Heart left ventricle (tissue), 16 donors: ENCODE measurements around the gene VCL. TPM values are rescaled to one million over a fixed set of nuclear protein-coding genes. Genes with fewer than 3 reads are reported as not detected.
A peak's percentile ranks its signal among the peaks of the same experiment; 100 is the strongest.
"Not testable (repeated sequence)": the region's sequence is repeated elsewhere in the genome, so short reads cannot be mapped to it uniquely, and the experiment has no call there.

ENCODE experiments used
- ATAC-seq, 4 donors: fragments of 200-7000 bp; cut with Tn5 transposase; one replicate each; pipeline ENCODE4 v1.9.1; 2020 to 2022; ENCODE audit warnings: moderate library complexity in 4 of 4, mild to moderate bottlenecking in 3 of 4, moderate number of reproducible peaks in 1 of 4
- DNase-seq, 5 donors: peaks; one replicate each; pipeline ENCODE4 v3.0.0-alpha.2; 2020
- H3K27ac ChIP-seq, 12 donors: fragments of 200-600 bp; sonication (generic) in 4 of 12; one replicate each; pipeline versions ENCODE4 v1.5.0 to v1.8.0; 2016 to 2022; ENCODE audit warnings: mild to moderate bottlenecking in 2 of 12
- H3K27me3 ChIP-seq, 9 donors: fragments of 200-600 bp; sonication (generic) in 2 of 9; one replicate each; pipeline versions ENCODE4 v1.5.1 to v1.8.0; 2016 to 2022; ENCODE audit warnings: mild to moderate bottlenecking in 3 of 9
- H3K36me3 ChIP-seq, 9 donors: fragments of 200-600 bp; sonication (generic) in 2 of 9; one replicate each; pipeline versions ENCODE4 v1.5.0 to v1.8.0; 2018 to 2022; ENCODE audit warnings: mild to moderate bottlenecking in 2 of 9
- H3K4me1 ChIP-seq, 12 donors: fragments of 200-600 bp; sonication (generic) in 4 of 12; one replicate each; pipeline versions ENCODE4 v1.5.0 to v1.8.0; 2016 to 2022; ENCODE audit warnings: mild to moderate bottlenecking in 3 of 12
- H3K4me3 ChIP-seq, 12 donors: fragments of 200-600 bp; sonication (generic) in 4 of 12; one replicate each; pipeline versions ENCODE4 v1.5.0 to v1.8.0; 2017 to 2022; ENCODE audit warnings: mild to moderate bottlenecking in 9 of 12, moderate library complexity in 4 of 12
- H3K9me3 ChIP-seq, 12 donors: fragments of 200-600 bp; sonication (generic) in 4 of 12; one replicate each; pipeline versions ENCODE4 v1.5.0 to v1.8.0; 2016 to 2022; ENCODE audit warnings: mild to moderate bottlenecking in 1 of 12
- CTCF ChIP-seq, 12 donors: fragments of 200-600 bp; sonication (generic) in 4 of 12; IDR thresholded peaks; one replicate each; pipeline versions ENCODE4 v1.5.0 to v1.8.0; 2018 to 2022; ENCODE audit warnings: antibody characterized with exemption in 12 of 12, mild to moderate bottlenecking in 5 of 12
- POLR2A ChIP-seq, 2 donors: fragments of 450-650 bp; IDR thresholded peaks; one replicate each; pipeline ENCODE4 v1.6.1; 2017; ENCODE audit warnings: antibody characterized with exemption in 2 of 2, mild to moderate bottlenecking in 2 of 2, moderate library complexity in 2 of 2
- WGBS, 4 donors: extraction: QIAGEN DNeasy Blood & Tissue Kit in 2 of 4; methylation state at CpG; one replicate each; pipeline versions ENCODE4 v1.1.5 to v1.1.7; 2013 to 2018; 5-methylcytosine and 5-hydroxymethylcytosine counted together
- intact Hi-C, 10 donors: fragments of 100-400 bp; cut with DNase I; formaldehyde crosslinking; loops; one replicate each; pipeline versions ENCODE4 v1.11.1 to v1.14.2; 2022
- polyA plus RNA-seq, 2 donors: library from polyadenylated mRNA; stranded (reverse); fragments of 200-250 nt; gene quantifications; one replicate each; pipeline ENCODE4 v1.2.3, GENCODE V29; 2013
- total RNA-seq, 9 donors: library from RNA; depleted of rRNA in 2 of 9; stranded (reverse); fragments of >200 nt in 2 of 9; fragmentation: NEBNext Ultra II Directional in 3 of 9; extraction: Animal tissue kit (Norgen Biotek cat#: 25700) in 3 of 9; gene quantifications; one replicate each; pipeline versions ENCODE4 v1.1.0 to v1.2.4, GENCODE V29; 2016 to 2023
- donor health status: ischemic (EF 13 %, LVEDD 7.1; RV severe dilation, severe dysfunction).
- donor health status: healthy with polysubstance abuse.
- donor health status: DM: no; HTN: yes; CAD: no.
- donor health status: DM: no; HTN: no; CAD: no.
- donor health status: ischemic (EF 25% LVEDD 6.9; RV normal size, moderate dysfunction).
- donor health status: ischemic (EF 25% LVEDD 5.7; RV mildly dilated, moderate dysfunction).
- donor health status: healthy.
- donor health status: DM: yes; HTN: yes; CAD: no.
- donor health status: ischemic (EF 35%, LVEDD 5.7; RV mildly dilated, moderate dysfunction).
- donor health status: nonischemic (EF 11% LVEDD 7.7; RV severe dilation, severe dysfunction).
- donor health status: DM: yes; HTN: yes; CAD: no.
- donor health status: PGD.
- donor health status: ischemic (EF 29% LVEDD 5.4; RV normal size, mild dysfunction).
- donor health status: nonischemic (EF 23%, LVEDD 6.1; RV moderate dilation, normal function).

The VCL gene
- total and polyA plus RNA-seq, 11 donors: 84.5 to 543 (median 273) TPM

- no peak for TF ChIP-seq CTCF (IDR thresholded peaks at IDR 0.05)
- no peak for TF ChIP-seq POLR2A (IDR thresholded peaks at IDR 0.05)
- Histone ChIP-seq H3K27ac (no peak overlapping the region), H3K9me3 (no peaks in the 10 kb centered on the region), H3K4me3 (no peak overlapping the region), H3K27me3 (no peaks in the 10 kb centered on the region), H3K36me3 (peaks cover 0 to 72% (median 53%) of the 10 kb centered on the region in 9 donors), H3K4me1 (peaks cover 0 to 11% (median 0%) of the 10 kb centered on the region in 12 donors)
- no peak for ATAC-seq
- intact Hi-C loops: no loop called here
- no peak for DNase-seq
- 64 to 70% (median 68%) methylated on average over 5 of the region's 5 CpGs for WGBS, 4 donors
Measured at GRCh38 chr10:74137992-74138391, 140.1 kb downstream of the VCL start.

- Histone ChIP-seq H3K36me3 (peaks cover 0 to 66% (median 47%) of the 10 kb centered on the region in 9 donors), H3K4me1 (peaks cover 0 to 11% (median 0%) of the 10 kb centered on the region in 12 donors)
- H3K9me3 ChIP-seq, H3K4me3 ChIP-seq, H3K27ac ChIP-seq, DNase-seq, H3K27me3 ChIP-seq, ATAC-seq, intact Hi-C loops: not testable (repeated sequence)
- WGBS, 4 donors: 90 to 97% (median 96%) methylated on average over 5 of the region's 5 CpGs
Measured at GRCh38 chr10:74138596-74138995, 140.7 kb downstream of the VCL start.

GRCh38 chr10:74139981-74140380 is 142.1 kb downstream of the VCL start:
- intact Hi-C loops: no loop called here

GRCh38 chr10:74140553-74140952 is 142.6 kb downstream of the VCL start:
- Histone ChIP-seq H3K27me3 (no peaks in the 10 kb centered on the region), H3K9me3 (no peaks in the 10 kb centered on the region), H3K4me1 (peaks cover 0 to 18% (median 8%) of the 10 kb centered on the region in 12 donors), H3K36me3 (peaks cover 0 to 46% (median 34%) of the 10 kb centered on the region in 9 donors), H3K4me3 (no peak overlapping the region), H3K27ac (no peak overlapping the region)
- WGBS, 4 donors: 78 to 89% (median 79%) methylated on average over 2 of the region's 2 CpGs
- intact Hi-C loops: no loop called here
- ATAC-seq (no peak), DNase-seq (no peak)
- TF ChIP-seq CTCF (IDR thresholded peaks at IDR 0.05): no peak
- TF ChIP-seq POLR2A (IDR thresholded peaks at IDR 0.05): no peak

More at GRCh38 chr10:74139981-74140380, 142.1 kb downstream of the VCL start:
- no peak overlapping the region for H3K27ac ChIP-seq
- H3K4me3 ChIP-seq: no peak overlapping the region
- no peaks in the 10 kb centered on the region for H3K27me3 ChIP-seq
- H3K9me3 ChIP-seq: no peaks in the 10 kb centered on the region
- TF ChIP-seq CTCF (IDR thresholded peaks at IDR 0.05) (no peak), POLR2A (IDR thresholded peaks at IDR 0.05) (no peak)
- ATAC-seq (no peak), DNase-seq (no peak)
- peaks cover 0 to 52% (median 40%) of the 10 kb centered on the region in 9 donors for H3K36me3 ChIP-seq
- H3K4me1 ChIP-seq: peaks cover 0 to 13% (median 3%) of the 10 kb centered on the region in 12 donors
- 92 to 97% (median 96%) methylated on average over 18 of the region's 18 CpGs for WGBS, 4 donors

GRCh38 chr10:74145133-74145532 is 147.2 kb downstream of the VCL start:
- H3K27me3 ChIP-seq: no peaks in the 10 kb centered on the region
- DNase-seq: no peak
- H3K9me3 ChIP-seq: no peaks in the 10 kb centered on the region
- peaks cover 0 to 24% (median 8%) of the 10 kb centered on the region in 9 donors for H3K36me3 ChIP-seq
- ATAC-seq: peak in 2 of 4 donors; percentile 55 to 56
- H3K4me1 ChIP-seq: peaks cover 0 to 41% (median 24%) of the 10 kb centered on the region in 12 donors
- no peak overlapping the region for H3K4me3 ChIP-seq
- peak overlapping the region in 1 of 12 donors; percentile 52 for H3K27ac ChIP-seq
- 9 to 23% (median 14%) methylated on average over 2 of the region's 2 CpGs for WGBS, 4 donors
- no peak for TF ChIP-seq POLR2A (IDR thresholded peaks at IDR 0.05)
- no peak for TF ChIP-seq CTCF (IDR thresholded peaks at IDR 0.05)
- intact Hi-C loops: no loop called here

- WGBS, 4 donors: 94 to 98% (median 96%) methylated on average over 10 of the region's 10 CpGs
- Histone ChIP-seq H3K27ac (peak overlapping the region in 1 of 12 donors; percentile 22), H3K36me3 (peaks cover 0 to 24% (median 8%) of the 10 kb centered on the region in 9 donors), H3K4me1 (peaks cover 0 to 46% (median 28%) of the 10 kb centered on the region in 12 donors)
- H3K4me3 ChIP-seq, H3K27me3 ChIP-seq, H3K9me3 ChIP-seq, intact Hi-C loops, ATAC-seq, DNase-seq: not testable (repeated sequence)
Measured at GRCh38 chr10:74146980-74147379, 149.1 kb downstream of the VCL start.
